Esophagus squamous epithelium (tissue), 4 donors: ENCODE measurements around the gene ATP2A3.

ENCODE experiments used
- CTCF ChIP-seq, 6 experiments: fragments of 450-650 bp in 4 of 6; fragments of 200-600 bp in 2 of 6; sonication (generic) in 2 of 6; IDR thresholded peaks; one replicate each; pipeline ENCODE4 v1.5.1; 2016 to 2019; ENCODE audit warnings: antibody characterized with exemption in 6 of 6, mild to moderate bottlenecking in 4 of 6, moderate library complexity in 4 of 6
- POLR2A ChIP-seq, 4 donors: fragments of 450-650 bp; IDR thresholded peaks; one replicate each; pipeline ENCODE4 v1.6.1; 2017; ENCODE audit warnings: antibody characterized with exemption in 4 of 4, mild to moderate bottlenecking in 4 of 4, moderate library complexity in 3 of 4

- TF ChIP-seq CTCF (IDR thresholded peaks at IDR 0.05) = no peak
- no peak for TF ChIP-seq POLR2A (IDR thresholded peaks at IDR 0.05)
Observed at GRCh38 chr17:3956983-3957382, 7.3 kb downstream of the ATP2A3 start.
